ENCODE results near the gene PLCB1. TPM values are rescaled to one million over a fixed set of nuclear protein-coding genes. Genes with fewer than 3 reads are reported as not detected.

PLCB1 gene
- total RNA-seq, 4 donors from 2014 or later = 72.9 to 115 (median 76.3) TPM

DNA sequence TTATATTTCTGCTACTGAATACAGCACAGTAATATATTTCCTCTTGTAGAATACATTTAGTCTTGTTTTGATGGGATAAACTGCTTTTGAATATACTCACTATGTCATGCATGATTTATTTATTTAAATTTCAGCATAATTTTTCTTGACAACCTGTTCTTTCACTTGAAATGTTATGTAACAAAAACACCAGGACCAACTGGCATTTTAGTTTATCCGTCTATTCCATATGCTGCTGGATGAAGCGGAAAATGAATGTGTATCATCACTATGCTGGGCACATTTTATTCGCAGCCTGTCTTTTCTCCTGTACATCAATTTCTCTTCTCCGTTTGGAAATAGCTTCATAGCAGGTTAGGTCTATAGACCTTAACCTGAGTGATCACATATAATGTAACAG lies 730.0 kb downstream of the PLCB1 start:
- H3K9me3 ChIP-seq = no peaks in the 10 kb centered on the region
- DNase-seq (ENCODE audit: extremely low spot score) = no peak
- H3K36me3 ChIP-seq = no peaks in the 10 kb centered on the region
- H3K4me1 ChIP-seq = peaks cover 0 to 19% (median 14%) of the 10 kb centered on the region in 4 donors
- no peaks in the 10 kb centered on the region for H3K27me3 ChIP-seq
- no peak overlapping the region for H3K27ac ChIP-seq (replicated peaks in 1 of 4)
- TF ChIP-seq POLR2A (IDR thresholded peaks at IDR 0.05; ENCODE audit: low read depth) = no peak
- H3K4me3 ChIP-seq = no peak overlapping the region
- intact Hi-C loops (cut with DNase I) = no loop called here
- WGBS = 90% methylated on average over 4 of the region's 4 CpGs

DNA sequence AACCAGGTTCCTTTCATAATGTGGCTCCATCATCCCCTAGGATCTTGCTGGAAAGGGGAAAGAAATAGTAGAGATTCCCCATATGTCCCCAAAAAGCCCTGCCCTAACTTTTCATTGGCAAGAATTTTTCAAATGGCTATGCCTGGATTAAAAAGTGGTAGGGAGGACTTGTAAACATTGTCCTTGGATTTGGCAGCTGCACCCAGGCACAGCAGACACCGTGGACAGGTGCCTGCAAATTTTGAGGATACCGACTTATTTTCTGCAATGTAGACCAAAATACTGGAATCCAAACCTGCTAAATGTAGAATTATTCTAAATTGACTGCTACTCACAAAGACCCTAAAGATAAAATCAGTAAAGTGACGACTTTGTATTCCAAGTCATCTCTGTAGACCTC lies 733.6 kb downstream of the PLCB1 start:
- DNase-seq (ENCODE audit: extremely low spot score) = no peak
- Histone ChIP-seq H3K9me3 (no peaks in the 10 kb centered on the region), H3K36me3 (no peaks in the 10 kb centered on the region), H3K4me3 (no peak overlapping the region), H3K27ac (replicated peaks in 1 of 4) (no peak overlapping the region), H3K4me1 (peaks cover 0 to 9% (median 5%) of the 10 kb centered on the region in 4 donors), H3K27me3 (no peaks in the 10 kb centered on the region)
- TF ChIP-seq CTCF (IDR thresholded peaks at IDR 0.05) (no peak), POLR2A (IDR thresholded peaks at IDR 0.05; ENCODE audit: low read depth) (no peak), EP300 (IDR thresholded peaks at IDR 0.05) (no peak), POLR2AphosphoS5 (IDR thresholded peaks at IDR 0.05) (no peak)
- 98% methylated on average over 3 of the region's 3 CpGs for WGBS
- intact Hi-C loops (cut with DNase I) = no loop called here

DNA sequence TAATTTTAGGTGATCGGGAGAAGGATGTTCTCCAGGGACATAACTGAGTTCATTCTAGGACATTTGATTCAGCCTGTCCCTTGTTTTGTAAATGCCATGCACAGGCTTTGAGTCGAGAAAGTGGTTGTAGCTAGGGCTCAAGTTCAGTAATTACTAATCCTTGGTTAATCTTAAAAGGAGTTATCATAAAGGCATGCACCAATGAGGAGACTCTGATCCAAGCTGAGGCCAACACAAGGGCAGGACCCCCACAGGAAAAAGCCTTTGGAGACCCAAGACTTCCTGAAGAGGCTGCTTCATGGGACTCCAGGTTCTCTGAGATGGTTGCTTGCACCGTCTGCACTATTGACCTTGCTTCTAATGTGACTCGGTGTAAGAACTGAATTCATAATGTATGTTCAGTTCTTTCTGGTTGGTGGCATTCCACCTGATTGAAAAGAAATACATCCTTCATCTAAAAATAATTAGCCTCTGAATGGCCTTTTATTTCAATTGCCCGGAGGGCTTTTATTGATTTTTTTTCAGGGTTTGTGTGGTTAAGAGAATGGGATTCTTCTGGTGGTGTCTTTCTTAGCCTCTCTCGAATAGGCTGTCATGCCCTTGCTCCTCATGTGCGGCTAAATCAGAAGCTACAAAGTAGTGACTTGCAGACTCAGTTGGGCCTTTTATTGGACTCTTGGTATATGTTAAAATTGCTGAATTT lies 735.1 kb downstream of the PLCB1 start:
- Histone ChIP-seq H3K36me3 (no peaks in the 10 kb centered on the region), H3K4me3 (no peak overlapping the region), H3K27me3 (no peaks in the 10 kb centered on the region), H3K27ac (replicated peaks in 1 of 4) (no peak overlapping the region), H3K9me3 (no peaks in the 10 kb centered on the region), H3K4me1 (peaks cover 0 to 9% (median 3%) of the 10 kb centered on the region in 4 donors)
- WGBS = 90% methylated on average over 7 of the region's 7 CpGs
- DNase-seq (ENCODE audit: extremely low spot score) = no peak
- intact Hi-C loops (cut with DNase I) = no loop called here
- TF ChIP-seq POLR2AphosphoS5 (IDR thresholded peaks at IDR 0.05) = no peak
- no peak for TF ChIP-seq CTCF (IDR thresholded peaks at IDR 0.05)
- no peak for TF ChIP-seq EP300 (IDR thresholded peaks at IDR 0.05)
- TF ChIP-seq POLR2A (IDR thresholded peaks at IDR 0.05; ENCODE audit: low read depth) = no peak

- Histone ChIP-seq H3K36me3 (no peaks in the 10 kb centered on the region), H3K4me1 (peaks cover 0 to 23% (median 4%) of the 10 kb centered on the region in 4 donors), H3K9me3 (no peaks in the 10 kb centered on the region), H3K4me3 (no peak overlapping the region), H3K27me3 (no peaks in the 10 kb centered on the region), H3K27ac (replicated peaks in 1 of 4) (no peak overlapping the region)
- TF ChIP-seq POLR2A (IDR thresholded peaks at IDR 0.05; ENCODE audit: low read depth) (no peak), EP300 (IDR thresholded peaks at IDR 0.05) (no peak), CTCF (IDR thresholded peaks at IDR 0.05) (no peak), POLR2AphosphoS5 (IDR thresholded peaks at IDR 0.05) (no peak)
- WGBS = 89% methylated on average over 1 of the region's 1 CpG
- DNase-seq (ENCODE audit: extremely low spot score) = no peak
- intact Hi-C loops (cut with DNase I) = no loop called here
These were observed 738.6 kb downstream of the PLCB1 start for GRCh38 chr20:8870652-8871051.

DNA sequence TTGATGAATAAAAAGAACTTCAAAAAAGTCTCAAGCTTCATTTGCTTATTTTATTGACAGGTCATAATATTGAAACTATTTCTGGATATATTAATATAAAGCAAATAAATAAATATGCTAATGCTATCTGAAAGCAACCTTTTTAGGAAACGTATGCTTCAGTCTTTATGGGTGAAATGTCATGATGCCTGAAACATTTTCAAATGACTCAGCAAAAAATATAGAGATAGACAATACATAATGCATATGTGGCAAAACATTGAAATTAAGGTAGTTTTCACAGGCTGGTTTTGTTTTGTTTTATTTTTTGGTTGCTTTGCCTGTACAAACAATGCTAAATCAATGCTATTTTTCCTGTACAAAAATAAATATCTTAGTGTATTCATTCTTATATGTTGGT lies 742.4 kb downstream of the PLCB1 start:
- WGBS = 59% methylated on average over 1 of the region's 1 CpG

More for the DNA sequence above, 742.4 kb downstream of the PLCB1 start:
- no peak overlapping the region for H3K4me3 ChIP-seq
- H3K4me1 ChIP-seq = peaks cover 0 to 32% (median 14%) of the 10 kb centered on the region in 4 donors
- TF ChIP-seq POLR2A (IDR thresholded peaks at IDR 0.05; ENCODE audit: low read depth) (no peak), EP300 (IDR thresholded peaks at IDR 0.05) (no peak), POLR2AphosphoS5 (IDR thresholded peaks at IDR 0.05) (no peak), CTCF (IDR thresholded peaks at IDR 0.05) (no peak)
- H3K27ac ChIP-seq (replicated peaks in 1 of 4) = no peak overlapping the region
- H3K36me3 ChIP-seq = no peaks in the 10 kb centered on the region
- intact Hi-C loops (cut with DNase I) = no loop called here
- H3K9me3 ChIP-seq = no peaks in the 10 kb centered on the region
- H3K27me3 ChIP-seq = no peaks in the 10 kb centered on the region
- no peak for DNase-seq (ENCODE audit: extremely low spot score)

Data from esophagus muscularis mucosa (tissue), 4 donors.